IMR-90 (cell line): ENCODE data around the gene SKP2.

Experiments used
- CEBPB ChIP-seq: IDR thresholded peaks from 2 replicates; pipeline ENCODE4 v1.6.1; 2012; ENCODE audit warnings: low read depth, low read length, improper control_type of control experiment
- CHD1 ChIP-seq: IDR thresholded peaks from 2 replicates; pipeline ENCODE4 v1.6.1; 2012; ENCODE audit warnings: low read depth, low read length, improper control_type of control experiment
- CTCF ChIP-seq: conservative IDR thresholded peaks from 2 replicates; pipeline ENCODE4 v1.5.1; 2012; ENCODE audit warnings: mild to moderate bottlenecking, low read depth, low read length, improper control_type of control experiment
- POLR2A ChIP-seq: IDR thresholded peaks from 2 replicates; pipeline ENCODE4 v1.6.1; 2012; ENCODE audit warnings: mild to moderate bottlenecking, low read depth, low read length
- RAD21 ChIP-seq: IDR thresholded peaks from 2 replicates; pipeline ENCODE4 v1.6.1; 2012; ENCODE audit warnings: low read length, improper control_type of control experiment
- RFX5 ChIP-seq: IDR thresholded peaks from 2 replicates; pipeline ENCODE4 v1.8.0; 2012; ENCODE audit warnings: low read depth, mild to moderate bottlenecking, low read length, moderate library complexity
- SMC3 ChIP-seq: fragments of 150-350 bp; IDR thresholded peaks from 2 replicates; pipeline ENCODE4 v1.6.1; 2016; ENCODE audit warnings: low read depth, mild to moderate bottlenecking, antibody characterized with exemption, low read length, moderate library complexity

GRCh38 chr5:36173426-36173825 lies 21.5 kb downstream of the SKP2 start:
- TF ChIP-seq CTCF = no peak
- no peak for TF ChIP-seq CEBPB
- TF ChIP-seq RAD21 = no peak
- no peak for TF ChIP-seq POLR2A
- no peak for TF ChIP-seq SMC3
- TF ChIP-seq RFX5 = no peak
- TF ChIP-seq CHD1 = no peak
